CD4-positive, CD25-positive, alpha-beta regulatory T cell (primary cell): ENCODE data around the gene ANO1. TPM values are rescaled to one million over a fixed set of nuclear protein-coding genes. Genes with fewer than 3 reads are reported as not detected.
A peak's percentile ranks its signal among the peaks of the same experiment; 100 is the strongest.

ENCODE experiments used
- ATAC-seq, 2 donors: fragments of 150-1000 bp; cut with Tn5 transposase; one replicate each; pipeline ENCODE4 v1.10.0; 2021; ENCODE audit warnings: low read depth in 2 of 2, moderate number of reproducible peaks in 2 of 2, moderate library complexity in 1 of 2
- DNase-seq, 3 donors: peaks; one replicate each; pipeline versions ENCODE4 v3.0.0 to v3.0.0-alpha.2; 2012 to 2022; ENCODE audit warnings: mixed read lengths in 1 of 3
- H3K27ac ChIP-seq: one replicate; pipeline ENCODE4 v1.7.0; 2013; ENCODE audit warnings: mild to moderate bottlenecking, low read length; ENCODE audit not compliant: insufficient read depth, poor library complexity, severe bottlenecking
- H3K27me3 ChIP-seq: one replicate; pipeline ENCODE4 v1.7.0; 2013; ENCODE audit warnings: low read length; ENCODE audit not compliant: control insufficient read depth, insufficient read depth
- H3K36me3 ChIP-seq: one replicate; pipeline ENCODE4 v1.7.0; 2013; ENCODE audit warnings: mild to moderate bottlenecking, low read length, moderate library complexity; ENCODE audit not compliant: control insufficient read depth, insufficient read depth
- H3K4me1 ChIP-seq: 2 replicates; pipeline ENCODE4 v1.7.0; 2013; ENCODE audit warnings: mild to moderate bottlenecking, low read length; ENCODE audit not compliant: insufficient read depth, control insufficient read depth, poor library complexity, severe bottlenecking
- H3K4me3 ChIP-seq: one replicate; pipeline ENCODE4 v1.7.0; 2013; ENCODE audit warnings: low read depth, mild to moderate bottlenecking, low read length, moderate library complexity
- H3K9me3 ChIP-seq, 2 experiments: 1 replicate in 1 of 2; 2 replicates in 1 of 2; pipeline ENCODE4 v1.7.0; 2013; ENCODE audit warnings: low read length in 2 of 2, mild to moderate bottlenecking in 1 of 2, moderate library complexity in 1 of 2; ENCODE audit not compliant: control insufficient read depth in 2 of 2
- H3K27ac Mint-ChIP-seq, 3 donors: one replicate each; pipeline ENCODE4 v1.8.0; 2020 to 2022; ENCODE audit warnings: mild to moderate bottlenecking in 3 of 3, mixed read lengths in 3 of 3, moderate library complexity in 2 of 3
- H3K27me3 Mint-ChIP-seq: one replicate; pipeline ENCODE4 v1.8.0; 2022; ENCODE audit warnings: mild to moderate bottlenecking, mixed read lengths
- H3K36me3 Mint-ChIP-seq: one replicate; pipeline ENCODE4 v1.8.0; 2020; ENCODE audit warnings: mixed read lengths
- H3K4me1 Mint-ChIP-seq, 4 donors: one replicate each; pipeline ENCODE4 v1.8.0; 2020 to 2022; ENCODE audit warnings: mixed read lengths in 4 of 4, mild to moderate bottlenecking in 1 of 4
- H3K4me3 Mint-ChIP-seq, 4 donors: one replicate each; pipeline ENCODE4 v1.8.0; 2020 to 2022; ENCODE audit warnings: mild to moderate bottlenecking in 4 of 4, mixed read lengths in 4 of 4, moderate library complexity in 3 of 4
- H3K9me3 Mint-ChIP-seq, 7 donors: one replicate each; pipeline ENCODE4 v1.8.0; 2020 to 2022; ENCODE audit warnings: mixed read lengths in 7 of 7, mild to moderate bottlenecking in 3 of 7, moderate library complexity in 2 of 7
- polyA plus RNA-seq, 4 donors: library from polyadenylated mRNA; unstranded; fragments of 300-500 nt; fragmentation: Illumina TruSeq; gene quantifications; one replicate each; pipeline ENCODE4 v1.2.3, GENCODE V29; 2021
- total RNA-seq: library from RNA; stranded (reverse); gene quantifications from one replicate; pipeline ENCODE4 v1.2.3, GENCODE V29; 2022

ANO1 gene
- total and polyA plus RNA-seq, 5 donors from 2014 or later, result not detected

- no peak overlapping the region for H3K4me3 ChIP-seq
- no peak overlapping the region for H3K27ac ChIP-seq
- no peak overlapping the region for H3K4me3 Mint-ChIP-seq
- H3K27me3 ChIP-seq, result no peaks in the 10 kb centered on the region
- H3K4me1 Mint-ChIP-seq, result no peaks in the 10 kb centered on the region
- H3K27me3 Mint-ChIP-seq, result peaks cover 17% of the 10 kb centered on the region
- H3K4me1 ChIP-seq, result no peaks in the 10 kb centered on the region
- H3K9me3 Mint-ChIP-seq, result no peaks in the 10 kb centered on the region
- ATAC-seq (no peak), DNase-seq (no peak)
- no peaks in the 10 kb centered on the region for H3K36me3 Mint-ChIP-seq
- no peaks in the 10 kb centered on the region for H3K9me3 ChIP-seq
- H3K27ac Mint-ChIP-seq, result no peak overlapping the region
- no peaks in the 10 kb centered on the region for H3K36me3 ChIP-seq
These were observed 12.6 kb upstream of the ANO1 start for GRCh38 chr11:70065318-70066135.

DNA sequence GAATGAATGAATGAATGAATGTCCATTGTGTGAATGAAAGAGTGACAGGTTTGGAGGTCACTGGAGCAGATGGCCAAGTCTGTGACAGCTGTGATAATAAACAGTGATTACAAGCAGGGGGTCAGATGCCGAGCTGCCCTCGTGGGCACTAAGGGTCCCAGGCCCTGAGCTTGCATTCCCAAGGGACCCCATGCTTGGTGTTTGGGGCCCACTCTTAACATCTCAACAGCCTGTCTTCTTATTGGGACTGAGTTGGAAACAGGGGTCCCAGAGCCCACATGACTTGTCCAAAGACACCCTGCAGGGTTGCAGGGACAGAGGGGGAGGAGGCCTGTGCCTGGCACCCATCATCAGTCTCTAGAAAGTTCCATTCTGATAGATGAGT, 12.0 kb upstream of the ANO1 start:
- Histone ChIP-seq H3K36me3 (no peaks in the 10 kb centered on the region), H3K27ac (no peak overlapping the region), H3K4me1 (no peaks in the 10 kb centered on the region), H3K27me3 (no peaks in the 10 kb centered on the region), H3K4me3 (no peak overlapping the region), H3K9me3 (no peaks in the 10 kb centered on the region)
- Mint-ChIP-seq H3K27ac (no peak overlapping the region), H3K27me3 (peaks cover 23% of the 10 kb centered on the region), H3K9me3 (no peaks in the 10 kb centered on the region), H3K4me3 (no peak overlapping the region), H3K4me1 (no peaks in the 10 kb centered on the region), H3K36me3 (no peaks in the 10 kb centered on the region)
- DNase-seq, result no peak
- ATAC-seq, result no peak

DNA sequence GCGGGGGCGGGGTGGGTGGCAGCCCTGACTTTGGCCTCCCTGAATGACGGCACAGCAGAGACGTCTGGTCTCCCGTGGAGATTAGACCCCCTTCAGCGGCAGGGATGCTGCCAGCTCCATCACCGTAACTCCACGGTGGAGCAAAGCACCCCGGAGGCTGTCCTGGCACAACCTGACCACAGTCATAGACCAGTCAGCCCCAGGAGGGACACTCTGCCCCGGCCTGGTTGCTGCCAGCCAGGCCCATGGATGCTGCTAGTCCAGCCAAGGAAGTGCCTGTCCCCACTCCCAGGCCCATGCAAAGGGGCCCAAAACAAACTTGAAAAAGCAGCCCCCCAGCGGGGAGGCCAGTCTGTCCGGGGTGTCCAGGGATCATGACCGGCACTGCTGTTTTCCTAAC, 11.5 kb upstream of the ANO1 start:
- no peaks in the 10 kb centered on the region for H3K4me1 ChIP-seq
- no peaks in the 10 kb centered on the region for H3K27me3 ChIP-seq
- no peaks in the 10 kb centered on the region for H3K9me3 ChIP-seq
- ATAC-seq (no peak), DNase-seq (no peak)
- Mint-ChIP-seq H3K4me3 (no peak overlapping the region), H3K27ac (no peak overlapping the region), H3K9me3 (no peaks in the 10 kb centered on the region), H3K4me1 (no peaks in the 10 kb centered on the region), H3K27me3 (peaks cover 23% of the 10 kb centered on the region), H3K36me3 (no peaks in the 10 kb centered on the region)
- H3K36me3 ChIP-seq, result no peaks in the 10 kb centered on the region
- no peak overlapping the region for H3K4me3 ChIP-seq
- no peak overlapping the region for H3K27ac ChIP-seq

GRCh38 chr11:70067036-70067435, 11.1 kb upstream of the ANO1 start:
- Mint-ChIP-seq H3K9me3 (no peaks in the 10 kb centered on the region), H3K36me3 (no peaks in the 10 kb centered on the region), H3K27ac (no peak overlapping the region), H3K4me1 (no peaks in the 10 kb centered on the region), H3K4me3 (no peak overlapping the region), H3K27me3 (peaks cover 24% of the 10 kb centered on the region)
- Histone ChIP-seq H3K36me3 (no peaks in the 10 kb centered on the region), H3K4me3 (no peak overlapping the region), H3K27me3 (no peaks in the 10 kb centered on the region), H3K4me1 (no peaks in the 10 kb centered on the region), H3K27ac (no peak overlapping the region), H3K9me3 (no peaks in the 10 kb centered on the region)
- DNase-seq (no peak), ATAC-seq (no peak)

GRCh38 chr11:70067591-70068341, 10.4 kb upstream of the ANO1 start:
- no peaks in the 10 kb centered on the region for H3K36me3 Mint-ChIP-seq
- no peak overlapping the region for H3K4me3 Mint-ChIP-seq
- H3K9me3 ChIP-seq, result no peaks in the 10 kb centered on the region
- H3K36me3 ChIP-seq, result no peaks in the 10 kb centered on the region
- H3K27me3 ChIP-seq, result no peaks in the 10 kb centered on the region
- no peaks in the 10 kb centered on the region for H3K9me3 Mint-ChIP-seq
- H3K27me3 Mint-ChIP-seq, result peaks cover 32% of the 10 kb centered on the region
- H3K4me1 ChIP-seq, result no peaks in the 10 kb centered on the region
- no peak overlapping the region for H3K4me3 ChIP-seq
- no peaks in the 10 kb centered on the region for H3K4me1 Mint-ChIP-seq
- ATAC-seq (no peak), DNase-seq (no peak)
- peak overlapping the region in 1 of 3 donors; percentile 8 for H3K27ac Mint-ChIP-seq
- no peak overlapping the region for H3K27ac ChIP-seq

DNA sequence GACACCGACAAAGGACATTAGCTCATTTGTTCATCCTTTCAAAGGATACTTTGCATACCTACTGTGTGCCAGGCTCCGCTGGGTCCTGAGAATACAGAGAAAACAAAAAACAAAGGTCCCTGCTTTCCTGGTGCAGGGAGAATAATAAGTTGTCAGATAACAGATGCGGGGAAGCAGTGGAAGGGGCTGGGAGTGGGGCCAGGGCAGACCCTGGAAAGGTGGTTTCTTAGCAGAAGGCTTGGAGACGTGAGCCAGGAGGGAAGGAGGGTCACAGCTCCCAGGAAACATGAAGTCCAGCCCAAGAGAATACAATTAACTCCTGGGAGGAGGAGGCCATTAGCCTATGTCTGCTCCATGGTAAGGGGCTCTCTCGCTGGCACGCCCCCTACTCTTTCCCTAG, 9.8 kb upstream of the ANO1 start:
- H3K9me3 ChIP-seq, result no peaks in the 10 kb centered on the region
- no peak overlapping the region for H3K4me3 ChIP-seq
- ATAC-seq (no peak), DNase-seq (no peak)
- Mint-ChIP-seq H3K4me3 (no peak overlapping the region), H3K27me3 (peaks cover 38% of the 10 kb centered on the region), H3K27ac (peak overlapping the region in 1 of 3 donors; percentile 57), H3K4me1 (peaks cover 0 to 1% (median 0%) of the 10 kb centered on the region in 4 donors), H3K9me3 (no peaks in the 10 kb centered on the region), H3K36me3 (no peaks in the 10 kb centered on the region)
- peaks cover 3% of the 10 kb centered on the region for H3K27me3 ChIP-seq
- no peaks in the 10 kb centered on the region for H3K36me3 ChIP-seq
- no peaks in the 10 kb centered on the region for H3K4me1 ChIP-seq
- H3K27ac ChIP-seq, result no peak overlapping the region

DNA sequence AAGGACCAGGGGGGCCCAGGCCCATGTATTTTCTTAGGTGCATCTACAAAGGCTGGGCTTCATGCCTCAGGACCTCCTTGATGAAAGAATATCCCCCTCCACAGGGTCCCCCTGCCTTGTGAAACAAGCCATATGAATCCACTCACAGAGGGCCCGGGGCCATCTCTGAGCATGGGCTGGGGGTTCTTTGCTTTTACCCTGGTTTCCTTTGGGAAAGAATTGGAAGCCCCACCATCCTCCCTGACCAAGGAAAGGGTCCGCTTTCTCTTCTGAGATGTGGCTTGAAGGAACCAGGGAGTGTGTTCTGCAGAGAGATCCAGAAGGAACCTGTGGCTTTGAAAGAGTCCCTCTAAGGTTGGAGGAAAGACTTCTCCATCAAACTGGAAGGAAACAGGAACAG, 9.2 kb upstream of the ANO1 start:
- no peak overlapping the region for H3K4me3 ChIP-seq
- H3K36me3 Mint-ChIP-seq, result no peaks in the 10 kb centered on the region
- H3K9me3 Mint-ChIP-seq, result no peaks in the 10 kb centered on the region
- H3K27me3 ChIP-seq, result peaks cover 4% of the 10 kb centered on the region
- no peak overlapping the region for H3K4me3 Mint-ChIP-seq
- no peaks in the 10 kb centered on the region for H3K9me3 ChIP-seq
- DNase-seq (no peak), ATAC-seq (no peak)
- no peaks in the 10 kb centered on the region for H3K36me3 ChIP-seq
- peaks cover 0 to 6% (median 0%) of the 10 kb centered on the region in 4 donors for H3K4me1 Mint-ChIP-seq
- no peak overlapping the region for H3K27ac ChIP-seq
- no peaks in the 10 kb centered on the region for H3K4me1 ChIP-seq
- H3K27me3 Mint-ChIP-seq, result peaks cover 43% of the 10 kb centered on the region
- H3K27ac Mint-ChIP-seq, result no peak overlapping the region
